Erythroblast (primary cell): Measurements from ENCODE around the gene TGFBR2.

Experiments used
- DNase-seq, 2 experiments: peaks; one replicate each; lab custom pipeline; 2025; lab: John Stamatoyannopoulos, UW
- GATA1 ChIP-seq: IDR thresholded peaks from 2 replicates; pipeline ENCODE4 v1.6.1; 2011; ENCODE audit warnings: low read depth, mild to moderate bottlenecking, control low read depth, low read length, moderate library complexity
- POLR2A ChIP-seq: IDR thresholded peaks from 2 replicates; pipeline ENCODE4 v1.6.1; 2011; ENCODE audit warnings: mild to moderate bottlenecking, low read length

TGFBR2 gene

GRCh38 chr3:30668051-30668609 lies 61.7 kb downstream of the TGFBR2 start:
- no peak for DNase-seq
- no peak for TF ChIP-seq GATA1
- TF ChIP-seq POLR2A = no peak

- DNase-seq = peak in 1 of 2 experiments; percentile 7
Observed at GRCh38 chr3:30669360-30669934, 63.0 kb downstream of the TGFBR2 start.

GRCh38 chr3:30670292-30670691 lies 63.9 kb downstream of the TGFBR2 start:
- TF ChIP-seq GATA1 = no peak
- TF ChIP-seq POLR2A = no peak
- DNase-seq = no peak

GRCh38 chr3:30671527-30672286 lies 65.3 kb downstream of the TGFBR2 start:
- TF ChIP-seq POLR2A = no peak
- no peak for TF ChIP-seq GATA1
- DNase-seq = no peak

GRCh38 chr3:30672287-30672735 lies 65.9 kb downstream of the TGFBR2 start:
- no peak for TF ChIP-seq GATA1
- no peak for TF ChIP-seq POLR2A

GRCh38 chr3:30672959-30673358 lies 66.6 kb downstream of the TGFBR2 start:
- no peak for TF ChIP-seq GATA1
- TF ChIP-seq POLR2A = no peak
- DNase-seq = peak in 1 of 2 experiments; percentile 8

More at GRCh38 chr3:30672287-30672735, 65.9 kb downstream of the TGFBR2 start:
- DNase-seq = no peak

GRCh38 chr3:30673425-30674341 lies 67.3 kb downstream of the TGFBR2 start:
- DNase-seq = peak; percentile 5 to 6
- TF ChIP-seq POLR2A (no peak), GATA1 (no peak)

- DNase-seq = no peak
- no peak for TF ChIP-seq POLR2A
- no peak for TF ChIP-seq GATA1
Observed at GRCh38 chr3:30675006-30675405, 68.6 kb downstream of the TGFBR2 start.

GRCh38 chr3:30675774-30676173 lies 69.4 kb downstream of the TGFBR2 start:
- TF ChIP-seq POLR2A (no peak), GATA1 (no peak)
- DNase-seq = peak; percentile 10 to 56

- no peak for DNase-seq
- TF ChIP-seq GATA1 (no peak), POLR2A (no peak)
Observed at GRCh38 chr3:30676424-30677346, 70.3 kb downstream of the TGFBR2 start.

- TF ChIP-seq POLR2A (no peak), GATA1 (no peak)
- DNase-seq = no peak
Observed at GRCh38 chr3:30677347-30677685, 70.9 kb downstream of the TGFBR2 start.

GRCh38 chr3:30679045-30679444 lies 72.6 kb downstream of the TGFBR2 start:
- TF ChIP-seq POLR2A = no peak
- TF ChIP-seq GATA1 = no peak
- no peak for DNase-seq
